HG03103 (cell line): ENCODE measurements around the gene BMPR1A.

ENCODE experiments used
- ATAC-seq: cut with Tn5 transposase; IDR thresholded peaks from one replicate; pipeline ENCODE4 v1.9.1; 2021; ENCODE audit warnings: low read depth; ENCODE audit not compliant: unreplicated experiment

Gene BMPR1A

GRCh38 chr10:86756511-86757112 lies at the start of gene BMPR1A:
Gene BMPR1A (plus strand): TSS chr10:86756619. CDS start chr10:86876019, 119,400 bp downstream.
- ATAC-seq, result peak; percentile 30

- ATAC-seq, result no peak
These were observed 49.4 kb upstream of the BMPR1A start for GRCh38 chr10:86706977-86707376.

GRCh38 chr10:86707505-86707904 lies 48.9 kb upstream of the BMPR1A start:
- ATAC-seq, result no peak

- ATAC-seq, result no peak
These were observed 48.2 kb upstream of the BMPR1A start for GRCh38 chr10:86708068-86708782.

- no peak for ATAC-seq
These were observed 47.5 kb upstream of the BMPR1A start for GRCh38 chr10:86708783-86709380.

- ATAC-seq, result no peak
These were observed 46.8 kb upstream of the BMPR1A start for GRCh38 chr10:86709396-86710185.

GRCh38 chr10:86710987-86711512 lies 45.4 kb upstream of the BMPR1A start:
- ATAC-seq, result peak; percentile 82

- ATAC-seq, result peak; percentile 34
These were observed 44.7 kb upstream of the BMPR1A start for GRCh38 chr10:86711513-86712316.

GRCh38 chr10:86712317-86712707 lies 44.1 kb upstream of the BMPR1A start:
- no peak for ATAC-seq

GRCh38 chr10:86715156-86715795 lies 41.1 kb upstream of the BMPR1A start:
- no peak for ATAC-seq

- no peak for ATAC-seq
These were observed 40.6 kb upstream of the BMPR1A start for GRCh38 chr10:86715836-86716235.

GRCh38 chr10:86716466-86716865 lies 40.0 kb upstream of the BMPR1A start:
- no peak for ATAC-seq

- no peak for ATAC-seq
These were observed 37.9 kb upstream of the BMPR1A start for GRCh38 chr10:86718556-86718955.

- no peak for ATAC-seq
These were observed 35.2 kb upstream of the BMPR1A start for GRCh38 chr10:86721232-86721631.

GRCh38 chr10:86723009-86723408 lies 33.4 kb upstream of the BMPR1A start:
- ATAC-seq, result no peak

GRCh38 chr10:86724445-86724844 lies 32.0 kb upstream of the BMPR1A start:
- no peak for ATAC-seq

GRCh38 chr10:86725980-86726676 lies 30.3 kb upstream of the BMPR1A start:
- ATAC-seq, result no peak

GRCh38 chr10:86726677-86726999 lies 29.8 kb upstream of the BMPR1A start:
- ATAC-seq, result no peak

- no peak for ATAC-seq
These were observed 28.9 kb upstream of the BMPR1A start for GRCh38 chr10:86727470-86727869.
